Liver (tissue), 9 donors: ENCODE results near the gene SDK2. TPM values are rescaled to one million over a fixed set of nuclear protein-coding genes. Genes with fewer than 3 reads are reported as not detected.

ENCODE experiments used
- DNase-seq: peaks from one replicate; pipeline ENCODE4 v3.0.0-alpha.2; 2017; ENCODE audit warnings: low spot score
- H3K27ac ChIP-seq, 2 donors: one replicate each; pipeline ENCODE4 v1.7.0; 2013; ENCODE audit warnings: inconsistent platforms in 2 of 2, low read length in 2 of 2, control low read depth in 1 of 2, low read depth in 1 of 2, mild to moderate bottlenecking in 1 of 2
- H3K27me3 ChIP-seq, 4 donors: one replicate each; pipeline versions ENCODE4 v1.6.1 to v1.7.0; 2013; ENCODE audit warnings: low read length in 3 of 4, inconsistent platforms in 1 of 4, mild to moderate bottlenecking in 1 of 4, moderate library complexity in 1 of 4; ENCODE audit not compliant: control insufficient read depth in 4 of 4, insufficient read depth in 4 of 4
- H3K36me3 ChIP-seq, 4 donors: one replicate each; pipeline versions ENCODE4 v1.6.1 to v1.7.0; 2013; ENCODE audit warnings: low read length in 3 of 4, mild to moderate bottlenecking in 3 of 4, low read depth in 1 of 4, moderate library complexity in 1 of 4; ENCODE audit not compliant: control insufficient read depth in 4 of 4, insufficient read depth in 3 of 4
- H3K4me1 ChIP-seq, 4 donors: one replicate each; pipeline versions ENCODE4 v1.6.1 to v1.7.0; 2013; ENCODE audit warnings: low read length in 3 of 4, mild to moderate bottlenecking in 3 of 4, moderate library complexity in 1 of 4; ENCODE audit not compliant: control insufficient read depth in 4 of 4, insufficient read depth in 4 of 4
- H3K4me3 ChIP-seq, 3 donors: one replicate each; pipeline versions ENCODE4 v1.6.1 to v1.7.0; 2013; ENCODE audit warnings: low read length in 3 of 3, control low read depth in 1 of 3, low read depth in 1 of 3, mild to moderate bottlenecking in 1 of 3
- H3K9ac ChIP-seq, 2 donors: one replicate each; pipeline ENCODE4 v1.7.0; 2013; ENCODE audit warnings: low read length in 2 of 2, mild to moderate bottlenecking in 2 of 2, moderate library complexity in 2 of 2, control low read depth in 1 of 2, low read depth in 1 of 2
- H3K9me3 ChIP-seq, 4 donors: one replicate each; pipeline versions ENCODE4 v1.6.1 to v1.7.0; 2013; ENCODE audit warnings: low read length in 3 of 4; ENCODE audit not compliant: control insufficient read depth in 4 of 4
- ATF3 ChIP-seq: IDR thresholded peaks from 2 replicates; pipeline ENCODE4 v1.6.1; 2016; ENCODE audit warnings: antibody characterized with exemption
- EGR1 ChIP-seq, 2 donors: IDR thresholded peaks; 2 replicates each; pipeline ENCODE4 v1.6.1; 2016 to 2018; ENCODE audit warnings: antibody characterized with exemption in 2 of 2, low read depth in 2 of 2
- FOXA1 ChIP-seq: IDR thresholded peaks from 2 replicates; pipeline ENCODE4 v1.6.1; 2016; ENCODE audit warnings: antibody characterized with exemption
- FOXA2 ChIP-seq: IDR thresholded peaks from 2 replicates; pipeline ENCODE4 v1.6.1; 2016; ENCODE audit warnings: antibody characterized with exemption
- GABPA ChIP-seq, 2 donors: IDR thresholded peaks in 1 of 2; conservative IDR thresholded peaks in 1 of 2; 2 replicates each; pipeline ENCODE4 v1.6.1; 2016; ENCODE audit warnings: antibody characterized with exemption in 2 of 2, mild to moderate bottlenecking in 1 of 2, moderate library complexity in 1 of 2
- HNF4A ChIP-seq, 2 donors: conservative IDR thresholded peaks; 2 replicates each; pipeline ENCODE4 v1.6.1; 2016; ENCODE audit warnings: antibody characterized with exemption in 2 of 2, mild to moderate bottlenecking in 2 of 2
- JUND ChIP-seq, 2 donors: IDR thresholded peaks; 2 replicates each; pipeline ENCODE4 v1.6.1; 2016; ENCODE audit warnings: antibody characterized with exemption in 2 of 2
- MAX ChIP-seq: IDR thresholded peaks from 2 replicates; pipeline ENCODE4 v1.6.1; 2016; ENCODE audit warnings: antibody characterized with exemption
- NR2F2 ChIP-seq: IDR thresholded peaks from 2 replicates; pipeline ENCODE4 v1.6.1; 2016; ENCODE audit warnings: antibody characterized with exemption
- RAD21 ChIP-seq, 2 donors: IDR thresholded peaks; 2 replicates each; pipeline ENCODE4 v1.6.1; 2016; ENCODE audit warnings: antibody characterized with exemption in 2 of 2, mild to moderate bottlenecking in 2 of 2
- REST ChIP-seq: IDR thresholded peaks from 2 replicates; pipeline ENCODE4 v1.6.1; 2016; ENCODE audit warnings: antibody characterized with exemption, mild to moderate bottlenecking
- RXRA ChIP-seq, 2 donors: IDR thresholded peaks; 2 replicates each; pipeline ENCODE4 v1.6.1; 2017 to 2018; ENCODE audit warnings: antibody characterized with exemption in 2 of 2, mild to moderate bottlenecking in 1 of 2
- SP1 ChIP-seq: IDR thresholded peaks from 2 replicates; pipeline ENCODE4 v1.6.1; 2018; ENCODE audit warnings: antibody characterized with exemption, mild to moderate bottlenecking
- YY1 ChIP-seq: IDR thresholded peaks from 2 replicates; pipeline ENCODE4 v1.6.1; 2016; ENCODE audit warnings: antibody characterized with exemption, mild to moderate bottlenecking
- WGBS: extraction: QIAGEN DNeasy Blood & Tissue Kit; methylation state at CpG from one replicate; pipeline ENCODE4 v1.1.7; 2013; 5-methylcytosine and 5-hydroxymethylcytosine counted together
- polyA plus RNA-seq, 2 donors: library from polyadenylated mRNA; stranded (reverse) in 1 of 2; unstranded in 1 of 2; fragments of 200-250 nt in 1 of 2; fragments of >200 nt in 1 of 2; fragmentation: Nextera tagmentation in 1 of 2; extraction: Ambion mirVana in 1 of 2; gene quantifications; one replicate each; pipeline versions ENCODE4 v1.2.1 to v1.2.3, GENCODE V29; 2013 to 2015
- total RNA-seq, 2 donors: library from RNA; depleted of rRNA; stranded (reverse); fragments of >200 nt; gene quantifications; one replicate each; pipeline ENCODE4 v1.2.3, GENCODE V29; 2014
- donor health status: healthy.
- donor health status: healthy.
- donor health status: healthy.
- donor health status: healthy.
- donor health status: healthy.

SDK2 gene
- total and polyA plus RNA-seq, 4 donors, result 0.05 to 0.42 (median 0.10) TPM

GRCh38 chr17:73297934-73298861, 346.0 kb downstream of the SDK2 start:
- H3K36me3 ChIP-seq, result peaks cover 0 to 2% (median 0%) of the 10 kb centered on the region in 4 donors
- H3K9me3 ChIP-seq, result no peaks in the 10 kb centered on the region
- TF ChIP-seq RXRA (IDR thresholded peaks at IDR 0.05), result peak; percentile 58 to 63
- no peak for TF ChIP-seq MAX
- peak overlapping the region; percentile 24 to 31 for H3K27ac ChIP-seq
- no peak overlapping the region for H3K4me3 ChIP-seq
- 66% methylated on average over 15 of the region's 15 CpGs for WGBS
- no peaks in the 10 kb centered on the region for H3K27me3 ChIP-seq
- DNase-seq, result no peak
- H3K9ac ChIP-seq, result no peak overlapping the region
- H3K4me1 ChIP-seq, result peaks cover 15 to 49% (median 30%) of the 10 kb centered on the region in 4 donors

GRCh38 chr17:73293480-73293911, 350.7 kb downstream of the SDK2 start:
- peak overlapping the region; percentile 59 to 78 for H3K9ac ChIP-seq
- peaks cover 35 to 66% (median 57%) of the 10 kb centered on the region in 4 donors for H3K4me1 ChIP-seq
- WGBS, result 26% methylated on average over 9 of the region's 9 CpGs

More at GRCh38 chr17:73293480-73293911, 350.7 kb downstream of the SDK2 start:
- no peak for DNase-seq
- Histone ChIP-seq H3K4me3 (no peak overlapping the region), H3K36me3 (no peaks in the 10 kb centered on the region), H3K27ac (peak overlapping the region; percentile 94 to 95), H3K9me3 (no peaks in the 10 kb centered on the region), H3K27me3 (no peaks in the 10 kb centered on the region)
- TF ChIP-seq EGR1 (IDR thresholded peaks at IDR 0.05; ENCODE audit: low read depth in 2 of 2), result no peak
- peak; percentile 31 for TF ChIP-seq ATF3
- TF ChIP-seq SP1, result peak; percentile 60
- TF ChIP-seq JUND (IDR thresholded peaks at IDR 0.05), result peak; percentile 41 to 61
- peak; percentile 18 to 44 for TF ChIP-seq RAD21 (IDR thresholded peaks at IDR 0.05)
- no peak for TF ChIP-seq GABPA (IDR thresholded peaks at IDR 0.05 in 1 of 2, conservative IDR thresholded peaks at IDR 0.05 in 1 of 2)
- TF ChIP-seq NR2F2, result no peak
- TF ChIP-seq RXRA (IDR thresholded peaks at IDR 0.05), result peak; percentile 69 to 89
- TF ChIP-seq YY1, result peak; percentile 95
- TF ChIP-seq FOXA1, result peak; percentile 21
- peak; percentile 78 for TF ChIP-seq REST
- TF ChIP-seq FOXA2, result peak; percentile 12
- peak; percentile 57 to 62 for TF ChIP-seq HNF4A (conservative IDR thresholded peaks at IDR 0.05)
- TF ChIP-seq MAX, result peak; percentile 97
